ENCODE measurements around the gene ZBTB49.

Gene ZBTB49

DNA sequence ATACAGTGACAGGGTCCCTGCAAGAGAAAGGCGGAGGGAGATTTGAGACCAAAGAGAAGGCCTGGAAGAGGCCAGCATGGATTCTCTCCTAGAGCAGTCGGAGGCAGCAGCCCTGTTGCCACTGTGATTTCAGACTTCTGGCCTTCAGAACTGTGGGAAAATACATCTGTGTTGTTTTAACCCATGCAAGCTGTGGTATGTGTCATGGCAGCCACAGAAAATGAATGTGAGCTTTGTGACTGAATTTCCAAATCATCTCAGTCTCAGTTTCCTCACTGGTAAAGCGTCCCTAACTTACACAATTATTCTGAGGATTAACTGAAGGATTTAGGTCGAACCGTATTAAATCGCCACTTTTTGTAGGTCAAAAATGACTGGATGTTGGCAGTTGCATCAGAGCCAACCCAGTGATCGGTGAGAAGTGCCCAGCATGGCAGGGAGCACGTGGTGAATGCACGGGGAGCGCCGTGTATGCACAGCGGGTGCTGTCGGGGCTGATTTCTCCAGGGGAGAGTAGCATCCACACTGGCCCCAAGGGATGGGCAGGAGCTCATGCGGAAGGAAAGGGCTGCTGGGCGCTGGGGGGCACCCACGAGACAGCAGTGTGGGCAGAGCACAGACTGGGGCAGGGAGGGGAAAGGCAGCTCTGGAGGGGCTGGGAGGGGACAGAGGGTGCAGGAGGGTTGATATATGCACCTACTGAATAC is 73.1 kb downstream of the ZBTB49 start:
- DNase-seq = no peak

GRCh38 chr4:4364061-4364460 is 74.0 kb downstream of the ZBTB49 start:
- DNase-seq = no peak

DNA sequence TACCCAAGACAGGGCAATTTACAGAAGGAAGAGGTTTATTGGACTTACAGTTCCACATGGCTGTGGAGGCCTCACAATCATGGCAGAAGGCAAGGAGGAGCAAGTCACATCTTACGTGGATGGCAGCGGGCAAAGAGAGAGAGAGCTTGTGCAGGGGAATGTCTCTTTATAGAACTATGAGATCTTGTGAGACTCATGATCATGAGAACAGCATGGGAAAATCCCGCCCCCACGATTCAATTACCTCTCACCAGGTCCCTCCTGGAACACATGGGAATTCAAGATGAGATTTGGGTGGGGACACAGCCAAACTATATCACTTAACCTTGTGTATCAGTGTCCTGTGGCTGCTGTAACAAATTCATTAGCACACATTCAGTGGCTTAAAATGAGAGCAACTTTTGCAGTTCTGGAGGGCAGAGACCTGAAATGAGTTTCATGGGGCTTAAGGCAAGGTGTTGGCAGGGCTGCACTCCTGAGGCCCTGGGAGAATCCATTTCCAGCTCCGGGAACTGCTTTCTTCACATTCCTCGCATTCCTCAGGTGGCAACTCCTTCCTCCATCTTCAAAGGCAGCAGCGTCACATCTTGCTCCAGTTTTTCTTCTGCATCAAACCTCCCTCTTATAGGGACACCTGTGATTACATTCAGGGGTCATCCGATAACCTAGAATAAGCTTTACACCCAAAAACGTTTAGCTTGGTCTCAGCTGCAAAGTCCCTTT is 74.6 kb downstream of the ZBTB49 start:
- DNase-seq = no peak

DNA sequence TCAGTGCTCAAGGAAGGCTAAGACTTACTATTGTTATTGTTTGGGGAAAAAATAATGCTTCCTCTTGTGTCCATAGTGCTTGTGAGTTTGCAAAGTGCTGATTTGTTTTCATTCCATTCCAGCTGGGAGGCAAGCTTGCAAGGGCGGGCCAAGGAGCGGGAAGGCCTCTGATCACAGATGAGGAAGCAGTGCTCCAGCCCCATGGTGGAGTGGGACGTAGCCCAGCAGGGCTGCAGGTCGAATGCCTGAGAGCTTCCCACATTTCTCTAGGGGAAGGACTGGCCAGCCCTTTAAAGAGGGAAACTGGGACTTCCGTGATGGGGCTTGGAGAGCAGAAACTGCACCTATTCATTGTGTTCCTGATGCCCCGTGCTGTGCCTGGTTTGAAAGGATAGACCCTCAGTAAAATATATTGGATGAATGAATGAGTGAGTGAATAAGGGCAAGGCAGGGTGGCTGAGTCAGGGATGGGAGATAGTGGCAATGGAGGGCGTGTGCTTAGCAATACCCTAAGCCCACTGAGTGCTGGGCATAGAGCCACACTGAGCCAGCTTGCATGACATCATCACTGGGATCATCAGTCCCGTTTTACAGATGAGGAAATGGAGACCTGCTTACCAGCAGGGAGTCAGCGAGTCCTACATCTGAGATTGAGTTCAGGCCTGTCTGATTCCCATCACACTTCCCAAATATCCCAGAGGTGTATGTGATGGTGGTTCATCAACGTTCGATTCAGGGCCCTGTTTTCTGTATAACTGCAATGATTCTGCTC is 78.9 kb downstream of the ZBTB49 start:
- DNase-seq = no peak

Data from inflammatory macrophage treated with lipopolysaccharide for 4 hours (primary cell).